Measurements from ENCODE around the gene CAAP1. TPM values are rescaled to one million over a fixed set of nuclear protein-coding genes. Genes with fewer than 3 reads are reported as not detected.

Gene CAAP1
- total and polyA plus RNA-seq, 2 of the 13 experiments (the other 11 are each of a cell fraction or from before 2014, with no cell fraction given): 10.9 to 40.2 TPM

DNA sequence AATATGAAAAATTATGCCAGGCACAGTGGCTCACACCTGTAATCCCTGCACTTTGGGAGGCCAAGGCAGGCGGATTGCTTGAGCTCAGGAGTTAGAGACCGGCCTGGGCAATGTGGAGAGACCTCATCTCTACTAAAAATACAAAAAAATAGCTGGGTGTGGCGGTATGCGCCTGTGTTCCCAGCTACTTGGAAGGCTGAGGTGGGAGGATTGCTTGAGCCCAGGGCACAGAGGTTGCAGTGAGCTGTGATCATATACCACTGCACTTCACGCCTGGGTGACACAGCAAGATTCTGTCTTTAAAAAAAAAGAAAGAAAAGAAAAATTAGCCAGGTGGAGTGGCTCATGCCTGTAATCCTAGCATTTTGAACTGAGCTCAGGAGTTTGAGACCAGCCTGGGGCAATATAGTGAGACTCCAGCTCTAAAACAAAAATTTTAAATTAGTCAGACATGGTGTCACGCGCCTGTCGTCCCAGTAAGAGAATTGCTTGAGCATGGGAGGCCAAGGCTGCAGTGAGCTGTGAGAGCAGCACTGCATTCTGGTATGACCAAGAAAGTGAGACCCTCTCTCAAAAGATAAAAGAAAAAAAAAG is 36.4 kb upstream of the CAAP1 start (continued):
- no peak for TF ChIP-seq ZNF609 (CRISPR knock-in tag; IDR thresholded peaks at IDR 0.05; ENCODE audit: borderline replicate concordance)

GRCh38 chr9:26925609-26926008 is 33.0 kb upstream of the CAAP1 start:
- Histone ChIP-seq H3K4me2 (ENCODE audit: low read depth, low read length) (no peak overlapping the region), H4K20me1 (ENCODE audit: insufficient read depth, low read length) (no peaks in the 10 kb centered on the region; the same call in 1 of the 2 replicates), H3K9me3 (ENCODE audit: low read length) (no peaks in the 10 kb centered on the region), H3K9ac (ENCODE audit: insufficient read depth, low read depth, low read length) (no peak overlapping the region), H3K4me3 (replicated peaks in 1 of 3; ENCODE audit: insufficient read depth in 1 of 3, low read depth in 2 of 3, low read length in 3 of 3) (no peak overlapping the region), H3K27me3 (ENCODE audit: control insufficient read depth in 1 of 2, insufficient read depth in 2 of 2, low read length in 2 of 2) (no peaks in the 10 kb centered on the region), H2AFZ (ENCODE audit: low read length) (no peak overlapping the region), H3K4me1 (ENCODE audit: insufficient read depth, low read length) (no peaks in the 10 kb centered on the region), H3K79me2 (ENCODE audit: insufficient read depth, low read length) (no peaks in the 10 kb centered on the region), H3K27ac (ENCODE audit: extremely low read length, insufficient read depth, low read length) (no peak overlapping the region), H3K36me3 (replicated peaks in 1 of 2; ENCODE audit: control insufficient read depth in 1 of 2, insufficient read depth in 2 of 2, low read length in 2 of 2) (peaks cover 11 to 58% of the 10 kb centered on the region in 2 experiments)
- DNase-seq (ENCODE audit: low spot score): no peak
- BruUV-seq (replicated peaks): no TSS peak
- WGBS (ENCODE audit: low lambda C conversion rate): 89% methylated on average over 4 of the region's 4 CpGs
- in situ Hi-C loops (cut with HindIII; ENCODE audit: extremely low pct_ligation_motif_present, low pct_unique_long_range_greater_than_20kb): no loop called here
- ChIA-PET CTCF (ENCODE audit: low intra/inter-chr PET ratio, low total read pairs) (no interaction called here), POLR2A (no interaction called here)
- no peak for ATAC-seq
- TF ChIP-seq EP300 (IDR thresholded peaks at IDR 0.05; ENCODE audit: low read depth in 2 of 2, low read length in 2 of 2): no peak
- no peak for TF ChIP-seq EP300 (CRISPR knock-in tag; IDR thresholded peaks at IDR 0.05; ENCODE audit: borderline replicate concordance)
- TF ChIP-seq REXO4 (CRISPR knock-in tag; IDR thresholded peaks at IDR 0.05; ENCODE audit: borderline replicate concordance): no peak
- TF ChIP-seq MAFK (conservative IDR thresholded peaks at IDR 0.05 in 1 of 2, IDR thresholded peaks at IDR 0.05 in 1 of 2; ENCODE audit: low read length in 2 of 2): no peak
- TF ChIP-seq ZNF496 (CRISPR knock-in tag; IDR thresholded peaks at IDR 0.05; ENCODE audit: insufficient replicate concordance): no peak
- TF ChIP-seq ZNF17 (CRISPR knock-in tag; IDR thresholded peaks at IDR 0.05): no peak
- no peak for TF ChIP-seq ZSCAN21 (CRISPR knock-in tag; IDR thresholded peaks at IDR 0.05; ENCODE audit: borderline replicate concordance)
- TF ChIP-seq, protein P1, sequence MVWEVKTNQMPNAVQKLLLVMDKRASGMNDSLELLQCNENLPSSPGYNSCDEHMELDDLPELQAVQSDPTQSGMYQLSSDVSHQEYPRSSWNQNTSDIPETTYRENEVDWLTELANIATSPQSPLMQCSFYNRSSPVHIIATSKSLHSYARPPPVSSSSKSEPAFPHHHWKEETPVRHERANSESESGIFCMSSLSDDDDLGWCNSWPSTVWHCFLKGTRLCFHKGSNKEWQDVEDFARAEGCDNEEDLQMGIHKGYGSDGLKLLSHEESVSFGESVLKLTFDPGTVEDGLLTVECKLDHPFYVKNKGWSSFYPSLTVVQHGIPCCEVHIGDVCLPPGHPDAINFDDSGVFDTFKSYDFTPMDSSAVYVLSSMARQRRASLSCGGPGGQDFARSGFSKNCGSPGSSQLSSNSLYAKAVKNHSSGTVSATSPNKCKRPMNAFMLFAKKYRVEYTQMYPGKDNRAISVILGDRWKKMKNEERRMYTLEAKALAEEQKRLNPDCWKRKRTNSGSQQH (CRISPR knock-in tag; IDR thresholded peaks at IDR 0.05; ENCODE audit: low read depth): no peak
- no peak for TF ChIP-seq KLF13 (CRISPR knock-in tag; IDR thresholded peaks at IDR 0.05)
- TF ChIP-seq NR2F6 (IDR thresholded peaks at IDR 0.05): no peak
- no peak for TF ChIP-seq NR2F6 (CRISPR knock-in tag; IDR thresholded peaks at IDR 0.05)
- intact Hi-C loops (cut with micrococcal nuclease; ENCODE audit: unreplicated experiment): no loop called here
- no peak for FAIRE-seq
